SK-N-SH (cell line): ENCODE results near the gene POLD2. TPM values are rescaled to one million over a fixed set of nuclear protein-coding genes. Genes with fewer than 3 reads are reported as not detected.

Experiments
- CTCF ChIA-PET: fragments of 300-600, 350-600 bp; formaldehyde crosslinking; extraction: SDS; loops from one replicate; lab custom pipeline; 2021; lab: Yijun Ruan, JAX
- POLR2A ChIA-PET: fragments of 350-600 bp; sonication (Branson Sonifier 250); formaldehyde crosslinking; extraction: SDS; loops from one replicate; lab custom pipeline; 2020; ENCODE audit warnings: antibody characterized with exemption, inconsistent platforms; lab: Yijun Ruan, JAX
- DNase-seq: peaks from one replicate; pipeline ENCODE4 v3.0.0; 2012
- H2AFZ ChIP-seq: fragments of 200-600 bp; sonication (generic); 2 replicates; pipeline ENCODE4 v1.8.1; 2016; ENCODE audit warnings: antibody characterized with exemption, mild to moderate bottlenecking, low read depth
- H3F3A ChIP-seq: fragments of 200-600 bp; sonication (generic); replicated peaks from 2 replicates; pipeline ENCODE3; 2016; ENCODE audit warnings: antibody characterized with exemption, mild to moderate bottlenecking; ENCODE audit not compliant: insufficient read depth
- H3K27ac ChIP-seq, 2 experiments: fragments of 200-500 bp in 1 of 2; fragments of 200-600 bp in 1 of 2; sonication (Bioruptor generic) in 1 of 2; sonication (generic), shearing (Covaris generic) in 1 of 2; 2 replicates each; pipeline versions ENCODE4 v1.5.1 to v1.6.1; 2014 to 2016; ENCODE audit warnings: low read depth in 2 of 2, inconsistent platforms in 1 of 2, low read length in 1 of 2, mild to moderate bottlenecking in 1 of 2, mixed read lengths in 1 of 2
- H3K27me3 ChIP-seq: fragments of 200-600 bp; sonication (generic), shearing (Covaris generic); 2 replicates; pipeline ENCODE4 v1.6.1; 2016; ENCODE audit warnings: mixed run types; ENCODE audit not compliant: insufficient read depth
- H3K36me3 ChIP-seq, 2 experiments: fragments of 200-500 bp in 1 of 2; fragments of 200-600 bp in 1 of 2; sonication (Bioruptor generic) in 1 of 2; sonication (generic) in 1 of 2; replicated peaks in 1 of 2; 2 replicates each; pipeline versions ENCODE3 to v1.5.1; 2014 to 2016; ENCODE audit warnings: low read length in 1 of 2, mild to moderate bottlenecking in 1 of 2; ENCODE audit not compliant: insufficient read depth in 2 of 2, control insufficient read depth in 1 of 2
- H3K4me1 ChIP-seq, 2 experiments: fragments of 200-500 bp in 1 of 2; fragments of 200-600 bp in 1 of 2; sonication (Bioruptor generic) in 1 of 2; sonication (generic), shearing (Covaris generic) in 1 of 2; 2 replicates each; pipeline versions ENCODE4 v1.5.1 to v1.6.1; 2014 to 2016; ENCODE audit warnings: low read depth in 1 of 2, low read length in 1 of 2, mixed run types in 1 of 2; ENCODE audit not compliant: insufficient read depth in 2 of 2, control insufficient read depth in 1 of 2
- H3K4me2 ChIP-seq: fragments of 200-600 bp; sonication (generic), shearing (Covaris generic); 2 replicates; pipeline ENCODE4 v1.6.1; 2017; ENCODE audit warnings: mixed run types
- H3K4me3 ChIP-seq, 2 experiments: fragments of 200-500 bp in 1 of 2; fragments of 200-600 bp in 1 of 2; sonication (Bioruptor generic) in 1 of 2; sonication (generic), shearing (Covaris generic) in 1 of 2; 2 replicates each; pipeline versions ENCODE4 v1.5.1 to v1.8.1; 2014 to 2016; ENCODE audit warnings: low read depth in 2 of 2, inconsistent platforms in 1 of 2, low read length in 1 of 2, mild to moderate bottlenecking in 1 of 2, mixed read lengths in 1 of 2, moderate library complexity in 1 of 2
- H3K79me2 ChIP-seq: fragments of 200-600 bp; sonication (generic); 2 replicates; pipeline ENCODE4 v1.8.1; 2017; ENCODE audit warnings: mild to moderate bottlenecking; ENCODE audit not compliant: insufficient read depth
- H3K9ac ChIP-seq: fragments of 200-600 bp; sonication (generic); 2 replicates; pipeline ENCODE4 v1.6.1; 2017; ENCODE audit warnings: mixed run types
- H3K9me2 ChIP-seq: fragments of 200-600 bp; sonication (generic); 2 replicates; pipeline ENCODE4 v1.6.1; 2017; ENCODE audit warnings: mixed run types
- H3K9me3 ChIP-seq: fragments of 200-600 bp; sonication (generic); 2 replicates; pipeline ENCODE4 v1.6.1; 2017; ENCODE audit warnings: mixed run types, mild to moderate bottlenecking, moderate library complexity
- H4K20me1 ChIP-seq: fragments of 200-600 bp; sonication (generic); 2 replicates; pipeline ENCODE4 v1.6.1; 2017; ENCODE audit warnings: mild to moderate bottlenecking, mixed run types; ENCODE audit not compliant: insufficient read depth
- CHD2 ChIP-seq: fragments of 150-350 bp; IDR thresholded peaks from 2 replicates; pipeline ENCODE4 v1.6.1; 2018; ENCODE audit warnings: low read length; ENCODE audit not compliant: partially characterized antibody
- EP300 ChIP-seq, 2 experiments: IDR thresholded peaks; 2 replicates each; pipeline versions ENCODE4 v1.4.0 to v1.6.1; 2012; ENCODE audit warnings: borderline replicate concordance in 1 of 2, low read depth in 1 of 2, low read length in 1 of 2
- FOSL2 ChIP-seq: IDR thresholded peaks from 2 replicates; pipeline ENCODE4 v1.4.0; 2012; ENCODE audit warnings: low read depth, mild to moderate bottlenecking, moderate library complexity, borderline replicate concordance
- FOXJ3 ChIP-seq: sonication (generic); formaldehyde crosslinking; IDR thresholded peaks from 2 replicates; pipeline ENCODE4 v1.5.1; 2020; ENCODE audit warnings: mild to moderate bottlenecking, missing genetic modification reagents
- GABPA ChIP-seq: IDR thresholded peaks from 2 replicates; pipeline ENCODE4 v1.4.0; 2012; ENCODE audit warnings: low read depth, mild to moderate bottlenecking
- GATA2 ChIP-seq: sonication (generic); formaldehyde crosslinking; IDR thresholded peaks from 2 replicates; pipeline ENCODE4 v1.5.0; 2020; ENCODE audit warnings: mild to moderate bottlenecking, missing genetic modification reagents
- MEF2A ChIP-seq: IDR thresholded peaks from 2 replicates; pipeline ENCODE4 v1.4.0; 2012; ENCODE audit warnings: low read depth, borderline replicate concordance
- MXI1 ChIP-seq: IDR thresholded peaks from 2 replicates; pipeline ENCODE4 v1.6.1; 2012; ENCODE audit warnings: mild to moderate bottlenecking, low read depth, low read length, improper control_type of control experiment
- NRF1 ChIP-seq: IDR thresholded peaks from 2 replicates; pipeline ENCODE4 v1.6.1; 2012; ENCODE audit warnings: low read depth, mild to moderate bottlenecking, low read length
- PBX3 ChIP-seq: IDR thresholded peaks from 2 replicates; pipeline ENCODE4; 2012
- POLR2AphosphoS5 ChIP-seq: IDR thresholded peaks from 2 replicates; pipeline ENCODE4 v1.6.1; 2012; ENCODE audit warnings: low read depth, low read length
- RAD21 ChIP-seq: IDR thresholded peaks from 2 replicates; pipeline ENCODE4 v1.6.1; 2012; ENCODE audit warnings: mild to moderate bottlenecking, low read length
- RCOR1 ChIP-seq: fragments of 150-350 bp; IDR thresholded peaks from 2 replicates; pipeline ENCODE4 v1.6.1; 2017; ENCODE audit warnings: antibody characterized with exemption, low read length
- REST ChIP-seq: IDR thresholded peaks from 2 replicates; pipeline ENCODE4 v1.6.1; 2012; ENCODE audit warnings: mild to moderate bottlenecking, low read depth, low read length, moderate library complexity
- RXRA ChIP-seq: IDR thresholded peaks from 2 replicates; pipeline ENCODE4 v1.4.0; 2012; ENCODE audit warnings: low read depth, mild to moderate bottlenecking, borderline replicate concordance
- SMC3 ChIP-seq: IDR thresholded peaks from 2 replicates; pipeline ENCODE4 v1.6.1; 2012; ENCODE audit warnings: low read depth, low read length, improper control_type of control experiment
- ZBTB33 ChIP-seq: IDR thresholded peaks from 2 replicates; pipeline ENCODE4 v1.4.0; 2012; ENCODE audit warnings: low read depth, borderline replicate concordance
- WGBS: methylation state at CpG from one replicate; pipeline ENCODE4 v1.1.6; 2017; ENCODE audit warnings: low lambda C conversion rate; 5-methylcytosine and 5-hydroxymethylcytosine counted together
- polyA plus RNA-seq, 3 experiments: library from polyadenylated mRNA; depleted of rRNA; stranded (reverse); fragments of >200 nt; gene quantifications; 2 replicates each; pipeline ENCODE4 v1.2.3, GENCODE V29; 2012

POLD2 gene
- polyA plus RNA-seq, 1 of the 3 experiments (the other 2 are of a cell fraction), result 194 TPM

GRCh38 chr7:44120395-44120794 lies 3.0 kb downstream of the POLD2 start:
- no peak overlapping the region for H2AFZ ChIP-seq
- H3K27ac ChIP-seq, result no peak overlapping the region
- POLR2A ChIA-PET, result no interaction called here
- CTCF ChIA-PET, result interaction anchor here (0.7 to 3.3 kb wide), 3 partner anchors 48 to 94 kb away, joined by 3 to 15 read pairs (median 3); no protein-coding TSS in a partner anchor
- no peak for TF ChIP-seq EP300 (IDR thresholded peaks at IDR 0.05; ENCODE audit: borderline replicate concordance in 1 of 2, low read depth in 1 of 2, low read length in 1 of 2)
- TF ChIP-seq RAD21, result no peak
- no peak for TF ChIP-seq RXRA
- TF ChIP-seq SMC3, result no peak
- TF ChIP-seq MXI1, result no peak
- no peak for TF ChIP-seq POLR2AphosphoS5
- TF ChIP-seq MEF2A, result no peak
- no peak for TF ChIP-seq RCOR1
- no peak for TF ChIP-seq REST
- TF ChIP-seq NRF1, result no peak
- no peak for TF ChIP-seq ZBTB33
- TF ChIP-seq CHD2, result no peak
- no peak for TF ChIP-seq GABPA
- TF ChIP-seq GATA2 (CRISPR knock-in tag), result no peak
- no peak for TF ChIP-seq PBX3
- TF ChIP-seq FOSL2, result no peak
- no peak for TF ChIP-seq FOXJ3 (CRISPR knock-in tag)
- no peak overlapping the region for H3K4me2 ChIP-seq
- DNase-seq, result no peak
- H3K4me1 ChIP-seq, result peaks cover 7 to 20% of the 10 kb centered on the region in 2 experiments; a peak in 3 of 4 replicates
- no peaks in the 10 kb centered on the region for H3K9me2 ChIP-seq
- H3K9ac ChIP-seq, result no peak overlapping the region
- peaks cover 11% of the 10 kb centered on the region for H3F3A ChIP-seq
- no peak overlapping the region for H3K4me3 ChIP-seq
- no peaks in the 10 kb centered on the region; the same call in 1 of the 2 replicates for H4K20me1 ChIP-seq
- H3K36me3 ChIP-seq, result peaks cover 20 to 46% of the 10 kb centered on the region in 2 experiments
- no peaks in the 10 kb centered on the region for H3K9me3 ChIP-seq
- no peaks in the 10 kb centered on the region for H3K27me3 ChIP-seq
- H3K79me2 ChIP-seq, result peaks cover 43% of the 10 kb centered on the region
- WGBS, result 91% methylated on average over 6 of the region's 6 CpGs
